Measurements from ENCODE around the gene SEC16A.

GRCh38 chr9:136459425-136459824 is 23.4 kb downstream of the SEC16A start:
- TF ChIP-seq POLR2A (IDR thresholded peaks at IDR 0.05) (no peak), CTCF (IDR thresholded peaks at IDR 0.05) (no peak)

Data from Peyer's patch (tissue), 4 donors.